Suppressor macrophage treated with lipopolysaccharide for 4 hours (primary cell): ENCODE data around the gene DHRS13.
"Not testable (repeated sequence)": the region's sequence is repeated elsewhere in the genome, so short reads cannot be mapped to it uniquely, and the experiment has no call there.

Experiments used
- DNase-seq: peaks from one replicate; pipeline ENCODE4 v3.0.0-alpha.2; 2020

Gene DHRS13

GRCh38 chr17:28934508-28934907, 31.6 kb upstream of the DHRS13 start:
- DNase-seq, result not testable (repeated sequence)

- no peak for DNase-seq
Measured at GRCh38 chr17:28929787-28930186, 26.9 kb upstream of the DHRS13 start.

DNA sequence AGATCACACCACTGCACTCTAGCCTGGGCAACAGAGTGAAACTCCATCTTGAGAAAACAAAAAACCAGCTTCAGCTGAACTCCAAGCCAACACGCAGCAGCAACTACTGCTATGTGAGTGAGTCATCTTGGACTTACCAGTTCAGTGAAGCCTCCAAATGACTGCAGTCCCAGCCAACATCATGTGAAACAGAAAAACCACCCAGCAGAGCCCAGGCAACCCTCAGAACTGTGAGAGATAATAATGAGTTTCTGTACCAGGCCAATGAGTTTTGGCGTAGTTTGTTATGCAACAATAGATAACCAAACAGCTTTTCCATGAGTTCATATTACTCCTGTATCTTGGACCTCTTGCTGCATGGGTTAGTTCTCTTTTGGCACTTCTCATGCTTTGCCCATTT, 25.2 kb upstream of the DHRS13 start:
- DNase-seq, result no peak

- no peak for DNase-seq
Measured at GRCh38 chr17:28926786-28927185, 23.9 kb upstream of the DHRS13 start.

DNA sequence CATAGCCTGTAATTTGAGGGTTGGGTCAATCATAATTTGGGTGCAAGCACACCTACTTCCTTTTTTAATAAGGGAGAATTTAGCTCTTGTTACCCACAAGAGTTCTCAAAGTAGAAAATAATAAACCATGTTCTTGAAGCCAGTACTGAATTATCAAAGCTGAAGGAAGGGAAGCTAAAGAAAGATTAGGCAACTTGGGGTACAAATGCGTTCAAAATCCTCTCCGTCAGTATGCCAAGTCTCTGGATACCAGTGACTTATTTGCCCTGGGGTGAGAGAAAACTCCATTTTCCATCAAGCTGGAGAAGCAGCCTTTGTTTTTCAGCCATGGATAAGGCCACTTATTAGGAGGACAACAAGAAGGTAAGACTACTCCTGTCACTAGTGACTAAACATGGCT, 23.5 kb upstream of the DHRS13 start:
- no peak for DNase-seq

- peak; percentile 87 for DNase-seq
Measured at GRCh38 chr17:28925912-28926365, 23.1 kb upstream of the DHRS13 start.

- DNase-seq, result no peak
Measured at GRCh38 chr17:28920201-28920600, 17.3 kb upstream of the DHRS13 start.

DNA sequence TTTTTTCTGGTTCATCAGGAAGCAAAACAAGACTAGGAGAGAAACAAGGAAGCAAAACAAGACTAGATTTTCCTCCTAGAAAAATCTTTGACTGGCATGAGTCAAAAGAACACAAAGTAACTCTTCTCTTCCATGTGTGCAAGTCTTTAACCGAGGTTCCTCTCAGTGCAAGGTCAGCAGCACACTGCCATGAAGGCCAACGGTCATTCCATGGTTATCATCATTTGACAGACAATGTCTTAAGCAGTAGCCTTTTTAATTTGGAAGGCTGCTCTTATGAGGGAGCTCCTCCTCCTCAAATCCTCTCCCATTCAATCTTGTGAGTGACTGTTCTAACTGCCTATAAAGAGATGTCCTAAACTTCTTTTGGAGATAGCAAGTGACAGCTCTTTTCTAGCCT, 15.4 kb upstream of the DHRS13 start:
- DNase-seq, result no peak

GRCh38 chr17:28917465-28917864, 14.6 kb upstream of the DHRS13 start:
- DNase-seq, result no peak

DNA sequence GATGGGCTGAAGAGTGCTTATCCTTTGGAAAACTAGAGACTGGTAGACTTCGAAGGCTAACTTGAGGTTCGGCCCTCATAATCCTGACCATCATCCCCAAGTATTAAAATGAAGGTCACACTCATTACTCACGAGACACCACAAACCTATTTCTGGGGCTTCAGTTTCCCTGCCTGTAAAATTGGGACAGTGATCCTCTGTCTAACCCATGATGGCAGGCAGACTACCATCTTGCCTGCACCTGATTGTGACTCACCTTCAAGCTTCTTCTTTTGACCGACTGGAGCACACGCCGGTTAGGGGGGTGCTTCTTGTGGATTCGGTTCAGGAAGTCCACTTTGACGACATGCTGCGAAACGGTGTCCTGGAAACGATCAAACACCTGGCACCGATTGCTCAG, 14.2 kb upstream of the DHRS13 start:
- no peak for DNase-seq

DNA sequence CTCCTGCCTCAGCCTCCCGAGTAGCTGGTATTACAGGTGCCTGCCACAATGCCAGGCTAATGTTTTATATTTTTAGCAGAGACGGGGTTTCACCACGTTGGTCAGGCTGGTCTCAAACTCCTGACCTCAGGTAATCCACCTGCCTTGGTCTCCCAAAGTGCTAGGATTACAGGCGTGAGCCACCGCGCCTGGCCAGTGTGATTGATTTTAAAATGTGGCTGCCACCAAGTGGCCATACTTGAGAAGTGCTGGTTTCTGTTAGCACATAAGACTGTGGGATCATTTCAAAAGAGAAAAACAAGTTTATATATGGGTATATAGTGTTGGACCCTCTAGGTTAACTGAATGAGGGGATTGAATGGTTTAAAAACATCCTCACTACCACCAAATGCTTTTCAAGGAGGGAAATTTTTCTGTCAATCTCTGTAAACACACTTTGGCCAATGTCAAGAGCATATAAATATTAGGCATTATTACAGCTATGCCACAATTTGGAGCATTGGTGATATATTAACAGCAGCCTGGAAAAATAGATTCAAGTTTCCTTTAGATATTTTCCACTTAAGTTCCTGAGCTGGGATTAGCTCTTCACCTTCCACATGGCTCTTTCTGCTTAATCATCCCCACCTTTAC, 13.5 kb upstream of the DHRS13 start:
- DNase-seq, result peak; percentile 45

DNA sequence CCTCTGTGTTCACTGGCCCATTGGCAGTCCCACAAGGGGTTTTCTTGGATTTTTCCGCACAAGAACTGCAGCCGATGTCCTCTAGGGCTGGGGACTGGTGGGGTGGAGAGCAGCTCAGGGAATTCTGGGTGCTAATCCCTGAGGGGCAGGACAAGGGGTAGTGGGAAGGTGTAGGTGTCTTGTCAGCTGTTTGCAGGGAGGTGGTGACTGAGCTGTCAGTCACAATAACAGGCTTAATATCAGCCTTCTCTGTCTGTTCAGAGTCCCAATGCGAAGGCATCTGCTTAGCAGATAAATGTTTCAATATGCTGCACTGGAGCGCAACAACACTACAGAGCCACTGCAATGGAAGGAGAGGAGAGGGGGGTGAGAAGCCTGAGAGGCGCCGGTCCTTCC, 10.1 kb upstream of the DHRS13 start:
- DNase-seq, result no peak

- DNase-seq, result no peak
Measured at GRCh38 chr17:28912281-28912937, 9.5 kb upstream of the DHRS13 start.

DNA sequence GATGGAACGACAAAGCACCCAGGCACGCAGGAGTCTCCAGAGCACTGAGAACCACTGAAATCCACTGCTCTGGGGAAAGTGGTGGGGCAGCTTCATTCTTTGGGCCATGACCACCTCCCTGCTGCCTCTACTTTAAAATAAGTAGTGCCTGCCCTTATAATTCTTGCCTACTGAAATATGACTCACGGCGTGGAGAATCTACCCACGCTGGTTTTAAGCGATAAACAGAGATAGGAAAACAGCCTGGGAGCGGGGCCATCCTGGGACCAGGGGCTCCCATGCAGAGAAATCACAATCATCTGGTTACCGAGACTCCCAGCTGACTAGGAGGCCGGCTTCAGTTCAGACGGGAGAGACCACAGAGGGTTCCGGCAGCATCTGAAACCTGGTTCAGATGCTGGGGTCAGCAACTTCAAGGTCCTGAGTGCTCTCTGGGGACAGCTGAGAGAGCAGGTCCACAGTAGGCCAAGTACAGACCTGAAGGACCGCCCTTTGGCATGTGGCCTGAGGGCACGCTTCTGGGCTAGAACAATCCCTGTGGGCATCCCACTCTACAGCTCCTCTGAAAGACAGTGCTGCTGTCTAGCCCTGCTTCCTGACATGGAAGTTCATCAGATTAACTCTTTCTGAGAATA, 8.6 kb upstream of the DHRS13 start:
- no peak for DNase-seq

DNA sequence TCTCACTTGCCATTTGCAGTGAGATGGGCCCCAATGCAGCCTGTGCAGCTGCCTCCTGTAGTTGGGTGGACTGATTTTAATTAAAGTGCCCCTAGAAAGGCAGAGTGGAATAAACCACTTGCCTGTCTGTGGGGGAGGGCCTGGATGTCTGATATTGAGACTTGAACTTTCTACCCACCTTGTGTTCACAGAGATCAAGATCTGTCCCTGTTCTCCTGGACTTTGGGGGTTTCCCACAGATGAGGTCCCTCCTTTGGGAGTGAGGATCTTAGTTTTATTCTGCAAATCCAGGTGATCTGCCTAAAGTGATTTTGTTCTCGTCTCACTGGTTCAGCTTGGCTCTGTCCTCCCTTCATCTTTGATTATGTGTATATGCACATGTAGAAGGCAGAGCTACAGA, 7.7 kb upstream of the DHRS13 start:
- DNase-seq, result no peak

- no peak for DNase-seq
Measured at GRCh38 chr17:28908640-28909167, 5.8 kb upstream of the DHRS13 start.

GRCh38 chr17:28907709-28908475, 5.0 kb upstream of the DHRS13 start:
- DNase-seq, result no peak

DNA sequence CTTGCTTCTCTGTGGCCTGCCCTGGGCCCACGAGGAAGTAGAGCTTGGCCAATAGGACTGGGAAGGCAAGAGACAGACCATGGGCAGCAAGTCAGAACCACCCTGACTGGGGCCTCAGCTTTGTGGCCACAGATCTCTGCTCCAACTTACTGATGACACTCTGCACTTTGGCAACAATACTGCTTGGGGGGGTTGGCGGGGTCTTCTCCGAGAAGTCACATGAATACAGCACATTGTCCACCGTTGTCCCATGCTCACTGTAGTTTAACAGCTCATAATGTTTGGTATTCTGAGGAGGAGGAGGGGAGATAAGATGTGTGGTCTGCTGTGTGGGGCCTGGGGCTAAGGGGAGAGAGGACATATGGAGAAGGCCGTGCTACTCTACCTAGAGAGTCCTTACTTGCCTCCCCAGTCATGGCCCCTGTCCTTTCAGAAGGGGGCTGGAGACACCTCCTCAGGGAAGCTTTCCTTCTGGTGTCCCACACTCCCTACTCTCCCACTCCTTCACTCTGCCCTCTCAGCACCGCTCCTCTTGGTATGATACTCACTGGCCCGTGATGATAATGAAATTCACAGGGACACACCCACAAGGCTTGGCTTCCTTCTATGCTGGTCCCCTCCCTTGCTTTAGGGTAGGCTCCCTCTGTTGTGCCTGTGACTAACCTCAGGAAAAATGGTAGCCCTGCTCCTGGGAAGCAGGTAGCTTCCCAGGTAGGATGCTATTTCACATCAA, 4.0 kb upstream of the DHRS13 start:
- no peak for DNase-seq

- no peak for DNase-seq
Measured at GRCh38 chr17:28906276-28906675, 3.4 kb upstream of the DHRS13 start.

- no peak for DNase-seq
Measured at GRCh38 chr17:28904800-28905199, 1.9 kb upstream of the DHRS13 start.

DNA sequence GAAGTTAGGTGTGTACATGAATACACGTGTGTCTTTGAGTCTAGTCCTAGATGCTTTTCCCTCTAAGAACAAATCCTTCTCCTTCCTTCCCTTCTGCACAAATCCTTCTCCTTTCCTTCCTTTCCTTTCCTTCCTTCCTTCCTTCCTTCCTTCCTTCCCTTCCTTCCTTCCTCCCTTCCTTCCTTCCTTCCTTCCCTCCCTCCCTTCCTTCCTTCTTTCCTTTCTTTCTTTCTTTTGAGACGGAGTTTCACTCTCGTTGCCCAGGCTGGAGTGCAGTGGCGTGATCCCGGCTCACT, 615 bp upstream of the DHRS13 start:
- DNase-seq, result not testable (repeated sequence)

DNA sequence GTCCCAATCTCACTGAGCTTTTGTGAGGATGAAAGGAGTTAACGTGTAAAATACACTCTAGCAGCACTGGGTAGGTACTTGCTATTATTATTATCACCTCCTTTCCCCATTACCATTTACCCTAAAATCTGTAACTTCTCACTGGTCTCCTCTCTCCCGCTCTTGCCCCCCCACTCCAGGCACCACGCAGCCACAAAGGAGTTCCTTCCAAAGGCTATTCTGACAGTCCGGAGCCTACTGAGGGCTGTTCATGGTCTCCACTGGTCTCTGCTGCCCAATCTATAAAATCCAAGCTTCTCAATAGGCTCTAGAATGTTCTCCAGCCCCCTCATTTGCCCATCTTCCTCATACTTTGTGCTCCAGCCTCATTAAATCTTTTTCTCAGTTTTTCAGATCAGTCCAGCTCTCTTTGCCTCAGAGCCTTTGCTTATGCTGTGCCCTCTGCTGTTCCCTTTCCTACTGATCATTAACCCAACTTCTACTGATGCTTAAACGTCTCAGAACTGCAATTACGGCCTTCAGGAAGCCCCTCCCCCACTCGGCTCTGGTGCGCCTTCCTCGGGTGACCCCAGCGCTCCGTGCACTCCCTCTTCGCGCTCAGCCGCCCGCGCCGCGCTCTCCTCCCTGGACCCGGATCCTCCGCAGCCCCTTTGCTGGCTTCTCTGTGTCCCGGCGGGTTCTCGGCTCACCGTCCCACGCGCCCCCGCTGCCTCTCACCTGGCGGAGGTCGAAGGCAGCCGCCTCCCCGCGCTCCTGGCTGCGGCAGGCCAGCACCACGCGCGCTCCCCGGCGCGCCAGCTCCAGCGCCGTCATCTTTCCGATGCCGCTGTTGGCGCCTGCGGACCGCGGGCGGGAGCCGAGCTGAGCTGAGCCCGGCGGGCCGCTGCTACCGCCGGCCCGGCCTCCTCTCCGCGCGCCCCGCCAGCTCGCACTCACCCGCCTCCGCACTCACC, 737 bp downstream of the DHRS13 start:
- DNase-seq, result no peak
